ENCODE measurements around the gene SLC22A12.

SLC22A12 gene

DNA sequence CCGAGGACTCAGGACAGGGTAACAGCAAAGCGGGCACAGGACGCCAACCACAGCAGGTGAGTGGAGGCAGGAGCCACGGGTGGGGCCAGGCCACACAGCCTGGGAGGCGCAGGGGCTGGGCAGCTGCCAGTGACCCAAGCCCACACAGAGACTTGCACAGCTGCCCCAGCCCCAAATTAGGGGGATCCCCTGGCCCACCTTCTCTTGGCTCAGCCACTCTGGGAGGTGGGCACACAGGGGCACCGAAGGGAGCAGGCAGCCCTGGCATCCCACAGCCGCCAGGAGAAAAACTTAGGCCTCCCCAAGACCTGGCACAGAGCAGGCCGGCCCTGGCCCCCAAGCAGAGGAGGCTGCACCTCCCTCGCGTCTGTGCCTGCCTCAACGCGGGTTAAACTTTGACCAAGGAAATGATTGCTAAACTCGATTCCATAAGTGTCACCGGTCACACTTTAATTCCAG, at the start of gene SLC22A12:
Gene SLC22A12 (plus strand): TSS at position 458 of the 459 bp plus-strand sequence. CDS start 337 bp downstream, outside the sequence.
- H3K36me3 ChIP-seq: no peaks in the 10 kb centered on the region
- H3K9ac ChIP-seq: no peak within 1 kb of the TSS
- peaks cover 0 to 10% (median 0%) of the 10 kb centered on the region in 10 experiments; a peak in 1 of 20 replicates for H3K4me1 ChIP-seq
- no peak within 1 kb of the TSS for H3K27ac ChIP-seq
- no peaks in the 10 kb centered on the region for H3K27me3 ChIP-seq
- no peak for TF ChIP-seq Cebpa-rat (IDR thresholded peaks at IDR 0.05)
- H3K4me3 ChIP-seq: no peak within 1 kb of the TSS
- H3K4me2 ChIP-seq: no peak within 1 kb of the TSS
- H4K20me1 ChIP-seq: no peaks in the 10 kb centered on the region
- H3K9me3 ChIP-seq (replicated peaks in 1 of 11): peaks cover 21 to 44% (median 30%) of the 10 kb centered on the region in 11 experiments

DNA sequence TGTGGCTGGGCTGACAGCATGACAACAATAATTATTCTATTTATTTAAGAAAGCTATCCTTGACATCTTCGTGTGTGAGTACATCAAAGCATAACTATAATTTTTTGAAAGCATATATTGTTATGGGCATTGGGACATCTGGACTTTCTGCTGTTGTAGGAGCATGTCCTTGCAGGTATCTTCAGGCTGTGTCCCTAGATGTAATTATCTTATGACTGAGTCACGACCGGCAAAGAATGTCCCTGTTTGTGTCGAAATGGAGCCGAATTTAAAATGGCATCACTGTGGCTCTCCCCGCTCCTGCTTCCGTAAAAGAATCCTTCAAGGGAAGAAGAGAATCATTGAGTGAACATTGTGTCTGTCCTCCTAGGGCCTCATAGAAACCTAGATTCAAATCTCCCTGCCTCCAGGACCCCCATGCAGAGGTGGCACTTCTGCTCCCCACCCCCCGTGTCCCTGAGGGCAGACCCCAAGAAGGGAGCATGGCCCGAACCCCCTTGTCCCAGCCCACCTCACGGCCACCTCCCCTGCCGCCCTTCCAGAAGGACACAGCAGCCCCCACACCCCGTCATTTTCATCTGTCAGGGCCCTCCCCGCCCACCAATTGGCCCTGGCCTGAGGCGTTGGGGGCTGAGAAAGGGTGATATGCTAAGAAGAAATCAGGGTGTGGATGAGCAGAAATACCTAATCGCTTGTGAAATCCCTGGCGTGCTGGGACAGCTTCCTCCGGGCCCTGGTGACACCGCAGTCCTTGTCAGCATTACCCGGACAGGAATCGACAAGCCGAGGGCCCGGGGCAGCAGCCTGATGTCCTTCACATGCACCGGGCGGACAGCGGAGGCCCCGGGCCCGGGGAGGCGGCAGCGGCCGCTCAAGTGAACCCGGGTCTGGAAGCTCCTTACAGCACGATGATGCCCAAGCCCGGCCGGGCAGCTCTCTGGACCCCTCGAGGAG, 48.6 kb upstream of the SLC22A12 start:
- no peak overlapping the region for H3K4me3 ChIP-seq
- peaks cover 0 to 24% (median 0%) of the 10 kb centered on the region in 11 experiments; a peak in 8 of 22 replicates for H3K27me3 ChIP-seq
- H3K4me1 ChIP-seq: peaks cover 23 to 63% (median 51%) of the 10 kb centered on the region in 10 experiments
- no peaks in the 10 kb centered on the region for H3K36me3 ChIP-seq
- no peak for TF ChIP-seq Cebpa-rat (IDR thresholded peaks at IDR 0.05)
- H3K9me3 ChIP-seq (replicated peaks in 1 of 11): peaks cover 0 to 16% (median 7%) of the 10 kb centered on the region in 11 experiments; a peak in 9 of 22 replicates
- H3K9ac ChIP-seq: no peak overlapping the region
- H3K4me2 ChIP-seq: peak overlapping the region in 4 of 11 experiments; percentile 5 to 19 (median 16); a peak in 2 of 22 replicates
- peaks cover 0 to 14% (median 7%) of the 10 kb centered on the region in 11 experiments; a peak in 7 of 22 replicates for H4K20me1 ChIP-seq
- no peak overlapping the region for H3K27ac ChIP-seq

DNA sequence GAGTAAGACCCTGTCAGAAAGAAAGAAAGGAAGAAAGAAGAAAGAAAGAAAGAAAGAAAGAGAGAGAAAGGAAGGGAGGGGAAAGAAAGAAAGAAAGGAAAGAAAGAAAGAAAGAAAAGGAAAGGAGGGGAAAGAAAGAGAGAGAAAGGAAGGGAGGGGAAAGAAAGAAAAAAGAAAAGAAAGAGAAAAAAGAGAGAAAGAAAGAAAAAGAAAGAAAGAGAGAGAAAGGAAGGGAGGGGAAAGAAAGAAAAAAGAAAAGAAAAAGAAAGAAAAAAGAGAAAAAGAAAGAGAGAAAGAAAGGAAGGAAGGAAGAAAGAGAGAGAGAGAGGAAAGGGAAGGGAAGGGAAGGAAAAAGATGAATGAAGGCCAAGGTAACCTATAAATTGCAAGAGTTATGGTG, 47.2 kb upstream of the SLC22A12 start:
- no peak for TF ChIP-seq Cebpa-rat (IDR thresholded peaks at IDR 0.05)
- Histone ChIP-seq H3K9me3 (replicated peaks in 1 of 11) (peaks cover 0 to 16% (median 7%) of the 10 kb centered on the region in 11 experiments; a peak in 9 of 22 replicates), H3K27me3 (peaks cover 0 to 22% (median 0%) of the 10 kb centered on the region in 11 experiments; a peak in 8 of 22 replicates), H3K4me1 (peaks cover 10 to 61% (median 40%) of the 10 kb centered on the region in 10 experiments), H3K4me3 (no peak overlapping the region), H3K36me3 (no peaks in the 10 kb centered on the region), H3K27ac (no peak overlapping the region), H3K9ac (no peak overlapping the region), H4K20me1 (peaks cover 0 to 12% (median 6%) of the 10 kb centered on the region in 11 experiments; a peak in 7 of 22 replicates), H3K4me2 (no peak overlapping the region)

DNA sequence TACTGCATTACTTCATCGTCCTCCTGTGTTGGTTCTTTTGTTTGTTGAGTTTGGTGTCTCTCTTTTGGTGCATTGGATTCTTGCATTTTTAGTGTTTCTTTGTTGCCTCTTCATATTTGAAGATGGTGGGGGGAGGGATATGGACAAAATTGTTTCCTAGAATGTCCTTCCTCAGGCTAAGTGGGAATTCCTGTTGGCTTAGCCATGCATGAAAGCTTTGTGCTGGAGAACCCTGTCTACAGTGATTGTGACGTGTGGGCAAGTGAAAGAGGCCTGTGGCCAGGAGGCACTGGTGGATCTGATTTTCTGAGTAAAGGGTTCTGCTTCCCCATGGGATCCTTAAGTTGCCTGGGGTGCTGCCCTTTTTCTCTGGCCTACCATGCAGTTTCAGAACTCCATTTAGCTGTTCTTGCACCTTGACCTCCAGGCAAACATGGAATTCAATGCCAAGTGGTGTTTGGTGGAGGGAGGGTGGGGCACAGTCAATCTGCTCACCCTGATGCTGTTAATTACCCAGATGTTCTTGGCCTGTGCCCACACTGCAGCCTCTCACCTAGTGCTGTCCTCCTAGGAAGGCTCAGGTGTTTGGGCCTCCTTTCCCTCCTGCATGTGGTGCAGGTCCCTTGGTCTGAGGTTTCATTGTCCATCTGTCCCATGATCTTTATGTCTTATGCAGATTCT, 46.3 kb upstream of the SLC22A12 start:
- peaks cover 0 to 12% (median 0%) of the 10 kb centered on the region in 11 experiments; a peak in 4 of 22 replicates for H3K27me3 ChIP-seq
- no peak overlapping the region for H3K4me2 ChIP-seq
- TF ChIP-seq Cebpa-rat (IDR thresholded peaks at IDR 0.05): no peak

DNA sequence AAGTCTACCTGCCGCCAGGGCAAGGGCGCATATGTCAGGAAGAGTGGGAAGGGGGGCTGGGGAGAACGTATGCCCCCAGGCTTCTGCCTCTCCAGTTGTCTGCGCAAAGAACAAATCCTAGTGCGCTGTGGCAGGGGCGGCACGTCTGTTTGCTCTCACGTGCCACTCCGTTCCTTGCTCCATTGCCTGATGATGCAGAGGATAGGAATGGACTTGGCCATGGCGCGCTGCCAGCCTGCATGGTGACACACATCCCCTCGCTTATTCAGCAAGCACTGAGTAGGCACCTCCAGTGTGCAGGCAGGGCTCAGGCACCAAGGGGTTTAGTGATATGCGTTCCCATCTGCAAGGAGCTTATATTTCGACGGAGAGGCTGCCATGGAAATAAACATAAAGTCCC, 45.4 kb upstream of the SLC22A12 start:
- Histone ChIP-seq H3K4me3 (no peak overlapping the region), H4K20me1 (no peaks in the 10 kb centered on the region), H3K27ac (no peak overlapping the region), H3K9me3 (replicated peaks in 1 of 11) (peaks cover 0 to 16% (median 7%) of the 10 kb centered on the region in 11 experiments; a peak in 9 of 22 replicates), H3K27me3 (peaks cover 0 to 6% (median 0%) of the 10 kb centered on the region in 11 experiments; a peak in 3 of 22 replicates), H3K36me3 (no peaks in the 10 kb centered on the region), H3K9ac (no peak overlapping the region), H3K4me1 (peaks cover 4 to 61% (median 40%) of the 10 kb centered on the region in 10 experiments; a peak in 19 of 20 replicates), H3K4me2 (peak overlapping the region in 1 of 11 experiments; percentile 27; a peak in 1 of 22 replicates)
- TF ChIP-seq Cebpa-rat (IDR thresholded peaks at IDR 0.05): no peak

More for the DNA sequence above, 46.3 kb upstream of the SLC22A12 start:
- peaks cover 0 to 5% (median 0%) of the 10 kb centered on the region in 11 experiments; a peak in 2 of 22 replicates for H4K20me1 ChIP-seq
- H3K4me3 ChIP-seq: no peak overlapping the region
- H3K9ac ChIP-seq: no peak overlapping the region
- H3K27ac ChIP-seq: no peak overlapping the region
- H3K9me3 ChIP-seq (replicated peaks in 1 of 11): peaks cover 0 to 16% (median 7%) of the 10 kb centered on the region in 11 experiments; a peak in 9 of 22 replicates
- H3K36me3 ChIP-seq: no peaks in the 10 kb centered on the region
- H3K4me1 ChIP-seq: peaks cover under 1 to 61% (median 40%) of the 10 kb centered on the region in 10 experiments

DNA sequence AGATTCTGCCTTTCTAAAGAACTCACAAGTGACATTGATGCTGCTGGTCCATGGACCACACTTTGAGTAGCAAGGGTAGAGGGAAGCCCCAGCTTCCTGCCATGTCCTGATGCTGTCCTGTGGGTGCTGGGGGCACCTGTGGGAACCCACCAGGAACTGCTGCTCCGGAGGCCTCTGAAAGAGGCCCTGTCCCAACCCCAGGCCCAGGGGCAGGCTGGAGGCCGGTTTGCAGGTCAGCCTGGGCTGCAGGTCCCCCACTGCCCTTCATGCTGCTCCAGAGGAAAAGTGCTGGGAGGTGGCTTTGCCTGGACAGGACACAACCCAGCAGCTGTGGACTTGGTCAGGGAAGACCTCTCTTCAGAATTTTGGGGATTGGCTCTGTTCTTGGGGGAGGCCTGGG, 44.8 kb upstream of the SLC22A12 start:
- no peak overlapping the region for H3K27ac ChIP-seq
- no peak for TF ChIP-seq Cebpa-rat (IDR thresholded peaks at IDR 0.05)
- no peaks in the 10 kb centered on the region for H3K36me3 ChIP-seq
- H3K9me3 ChIP-seq (replicated peaks in 1 of 11): peaks cover 0 to 16% (median 7%) of the 10 kb centered on the region in 11 experiments; a peak in 9 of 22 replicates
- no peak overlapping the region for H3K9ac ChIP-seq
- peaks cover 4 to 61% (median 37%) of the 10 kb centered on the region in 10 experiments; a peak in 19 of 20 replicates for H3K4me1 ChIP-seq
- no peak overlapping the region for H3K4me3 ChIP-seq
- H3K4me2 ChIP-seq: peak overlapping the region in 5 of 11 experiments; percentile 3 to 38 (median 23); a peak in 6 of 22 replicates
- no peaks in the 10 kb centered on the region for H4K20me1 ChIP-seq
- 0 out of 22 replicates have a peak, but pooled peaks cover 0 to under 1% (median 0%) of the 10 kb centered on the region in 11 experiments for H3K27me3 ChIP-seq

DNA sequence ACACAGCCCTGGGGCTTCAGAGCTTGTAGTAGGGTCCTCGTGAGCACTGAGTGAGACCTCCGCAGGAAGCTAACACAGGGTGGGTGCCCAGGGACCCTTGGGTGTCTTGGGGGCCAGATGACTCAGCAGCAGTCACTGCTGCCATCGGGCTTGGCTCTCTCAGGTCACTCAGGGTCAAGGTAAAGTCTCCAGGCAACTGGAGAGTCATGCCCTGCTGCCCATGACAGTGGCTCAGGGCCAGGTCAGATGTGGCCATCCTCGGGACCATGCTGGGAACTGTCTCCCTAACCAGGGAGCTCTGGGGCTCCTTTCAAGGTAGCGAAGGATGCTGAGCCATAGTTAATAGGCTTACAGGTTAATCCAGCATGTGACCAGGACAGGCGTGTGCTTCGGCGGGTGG, 44.4 kb upstream of the SLC22A12 start:
- Histone ChIP-seq H3K36me3 (no peaks in the 10 kb centered on the region), H3K27me3 (no peaks in the 10 kb centered on the region), H3K9me3 (replicated peaks in 1 of 11) (peaks cover 3 to 16% (median 7%) of the 10 kb centered on the region in 11 experiments; a peak in 10 of 22 replicates), H3K4me1 (peaks cover 4 to 57% (median 34%) of the 10 kb centered on the region in 10 experiments; a peak in 19 of 20 replicates), H3K4me3 (no peak overlapping the region), H3K27ac (no peak overlapping the region), H3K4me2 (peak overlapping the region in 5 of 11 experiments; percentile 3 to 38 (median 23); a peak in 5 of 22 replicates), H4K20me1 (no peaks in the 10 kb centered on the region), H3K9ac (no peak overlapping the region)
- TF ChIP-seq Cebpa-rat (IDR thresholded peaks at IDR 0.05): no peak

DNA sequence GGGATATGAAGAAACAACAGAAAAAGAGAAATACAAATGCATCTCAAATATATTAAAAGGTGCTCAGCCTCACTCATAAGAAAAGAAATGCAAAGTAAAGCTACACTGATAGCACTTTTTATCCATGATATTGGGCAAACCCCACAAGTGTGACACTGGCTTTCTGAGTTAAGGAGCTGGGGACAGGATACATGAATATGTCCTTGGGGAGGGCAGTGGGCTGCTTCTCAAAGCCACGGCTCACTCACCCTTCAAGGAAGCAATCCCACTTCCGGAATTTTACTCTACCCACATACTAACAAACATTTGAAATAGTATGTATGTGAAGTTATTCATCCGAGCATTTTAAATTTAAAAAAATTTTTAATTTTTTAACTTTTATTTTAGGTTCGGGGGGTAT, 41.1 kb upstream of the SLC22A12 start:
- H3K9ac ChIP-seq: no peak overlapping the region; a peak in 1 of 22 replicates
- H3K27me3 ChIP-seq: no peaks in the 10 kb centered on the region
- peak in 1 of 11 experiments; percentile 20; a peak in 1 of 22 replicates for TF ChIP-seq Cebpa-rat (IDR thresholded peaks at IDR 0.05)
- peak overlapping the region; percentile 30 to 78 (median 67); a peak in 21 of 22 replicates for H3K4me2 ChIP-seq
- peaks cover 18 to 68% (median 51%) of the 10 kb centered on the region in 10 experiments for H3K4me1 ChIP-seq
- no peak overlapping the region for H3K4me3 ChIP-seq
- H3K9me3 ChIP-seq (replicated peaks in 1 of 11): peaks cover 0 to 7% (median 0%) of the 10 kb centered on the region in 11 experiments; a peak in 5 of 22 replicates
- H4K20me1 ChIP-seq: no peaks in the 10 kb centered on the region
- no peaks in the 10 kb centered on the region for H3K36me3 ChIP-seq
- H3K27ac ChIP-seq: peak overlapping the region in 1 of 11 experiments; percentile 39; a peak in 3 of 22 replicates
